A673 (cell line): ENCODE measurements around the gene ZNF784. TPM values are rescaled to one million over a fixed set of nuclear protein-coding genes. Genes with fewer than 3 reads are reported as not detected.

ENCODE experiments used
- BruUV-seq: library from RNA; stranded (reverse); fragments of 400-500 nt; replicated peaks from 2 replicates; lab custom pipeline; 2021; lab: Mats Ljungman, UMichigan
- CTCF ChIA-PET: fragments of 300-600 bp; sonication (Branson Sonifier 250); formaldehyde crosslinking; loops from one replicate; lab custom pipeline; 2022; ENCODE audit warnings: antibody characterized with exemption; lab: Charles Lee
- POLR2A ChIA-PET: fragments of 300-600 bp; sonication (Branson Sonifier 250); formaldehyde crosslinking; loops from one replicate; lab custom pipeline; 2022; ENCODE audit warnings: antibody characterized with exemption; ENCODE audit not compliant: low non-redundant PET; lab: Charles Lee
- DNase-seq: peaks from one replicate; pipeline ENCODE4 v3.0.0-alpha.2; 2015; ENCODE audit warnings: low spot score
- H3K27ac ChIP-seq: fragments of 200-600 bp; sonication (generic); 2 replicates; pipeline ENCODE4 v1.5.1; 2016; ENCODE audit warnings: mixed run types, low read depth, mild to moderate bottlenecking, mixed read lengths, antibody characterized with exemption, low read length; ENCODE audit not compliant: poor library complexity, severe bottlenecking
- H3K27me3 ChIP-seq: fragments of 200-600 bp; sonication (generic); replicated peaks from 2 replicates; pipeline ENCODE4 v1.6.1; 2017; ENCODE audit warnings: mixed run types, low read depth, mild to moderate bottlenecking, mixed read lengths, antibody characterized with exemption, low read length; ENCODE audit not compliant: insufficient read depth, poor library complexity
- H3K36me3 ChIP-seq: fragments of 200-600 bp; sonication (generic); 2 replicates; pipeline ENCODE4 v1.6.1; 2016; ENCODE audit warnings: mixed run types, mild to moderate bottlenecking, mixed read lengths, antibody characterized with exemption, low read length; ENCODE audit not compliant: insufficient read depth, poor library complexity, severe bottlenecking
- H3K4me1 ChIP-seq: fragments of 200-600 bp; sonication (generic); 2 replicates; pipeline ENCODE4 v1.6.1; 2017; ENCODE audit warnings: mixed run types, mild to moderate bottlenecking, mixed read lengths, antibody characterized with exemption, low read length; ENCODE audit not compliant: insufficient read depth, poor library complexity, severe bottlenecking
- H3K4me3 ChIP-seq: fragments of 200-600 bp; sonication (generic); 2 replicates; pipeline ENCODE4 v1.5.1; 2016; ENCODE audit warnings: low read depth, mixed run types, mild to moderate bottlenecking, mixed read lengths, low read length; ENCODE audit not compliant: poor library complexity, severe bottlenecking
- H3K9me3 ChIP-seq: fragments of 200-600 bp; sonication (generic); 2 replicates; pipeline ENCODE4 v1.6.1; 2016; ENCODE audit warnings: mixed run types, low read depth, mild to moderate bottlenecking, mixed read lengths, antibody characterized with exemption, low read length; ENCODE audit not compliant: poor library complexity, severe bottlenecking
- CTCF ChIP-seq: fragments of 300-800, 200-600 bp; sonication (generic); conservative IDR thresholded peaks from 2 replicates; pipeline ENCODE4 v1.5.1; 2017; ENCODE audit warnings: low read depth, mild to moderate bottlenecking, antibody characterized with exemption, low read length, moderate library complexity, mixed read lengths
- EZH2 ChIP-seq: fragments of 200-600 bp; sonication (generic); IDR thresholded peaks from 2 replicates; pipeline ENCODE4 v1.6.1; 2017; ENCODE audit warnings: borderline replicate concordance, low read depth, mild to moderate bottlenecking, mixed read lengths, antibody characterized with exemption, low read length; ENCODE audit not compliant: poor library complexity, severe bottlenecking
- intact Hi-C: fragments of 100-400 bp; cut with micrococcal nuclease; formaldehyde crosslinking; loops from one replicate; pipeline ENCODE4 v1.10.0; 2022; ENCODE audit not compliant: unreplicated experiment
- total RNA-seq: library from RNA; stranded (reverse); gene quantifications from 2 replicates; pipeline ENCODE4 v1.2.3, GENCODE V29; 2021

Gene ZNF784
- total RNA-seq, 1 experiment from 2014 or later, result 7.1 TPM

- peaks cover 59% of the 10 kb centered on the region for H3K36me3 ChIP-seq
- H3K27me3 ChIP-seq, result no peaks in the 10 kb centered on the region
- H3K4me1 ChIP-seq, result peaks cover 48% of the 10 kb centered on the region
- ChIA-PET POLR2A (no interaction called here), CTCF (no interaction called here)
- H3K27ac ChIP-seq, result peak overlapping the region; percentile 78
- intact Hi-C loops, result loop anchor here (2.0 to 10.0 kb wide), 2 partner anchors 13 to 645 kb away; partner anchors contain the start of gene ZSCAN5A
- no peak for TF ChIP-seq EZH2
- H3K9me3 ChIP-seq, result no peaks in the 10 kb centered on the region
- DNase-seq, result no peak
- no peak overlapping the region for H3K4me3 ChIP-seq
- TSS peak; percentile 4 for BruUV-seq
Observed at GRCh38 chr19:55669418-55670279, 45.3 kb upstream of the ZNF784 start.

DNA sequence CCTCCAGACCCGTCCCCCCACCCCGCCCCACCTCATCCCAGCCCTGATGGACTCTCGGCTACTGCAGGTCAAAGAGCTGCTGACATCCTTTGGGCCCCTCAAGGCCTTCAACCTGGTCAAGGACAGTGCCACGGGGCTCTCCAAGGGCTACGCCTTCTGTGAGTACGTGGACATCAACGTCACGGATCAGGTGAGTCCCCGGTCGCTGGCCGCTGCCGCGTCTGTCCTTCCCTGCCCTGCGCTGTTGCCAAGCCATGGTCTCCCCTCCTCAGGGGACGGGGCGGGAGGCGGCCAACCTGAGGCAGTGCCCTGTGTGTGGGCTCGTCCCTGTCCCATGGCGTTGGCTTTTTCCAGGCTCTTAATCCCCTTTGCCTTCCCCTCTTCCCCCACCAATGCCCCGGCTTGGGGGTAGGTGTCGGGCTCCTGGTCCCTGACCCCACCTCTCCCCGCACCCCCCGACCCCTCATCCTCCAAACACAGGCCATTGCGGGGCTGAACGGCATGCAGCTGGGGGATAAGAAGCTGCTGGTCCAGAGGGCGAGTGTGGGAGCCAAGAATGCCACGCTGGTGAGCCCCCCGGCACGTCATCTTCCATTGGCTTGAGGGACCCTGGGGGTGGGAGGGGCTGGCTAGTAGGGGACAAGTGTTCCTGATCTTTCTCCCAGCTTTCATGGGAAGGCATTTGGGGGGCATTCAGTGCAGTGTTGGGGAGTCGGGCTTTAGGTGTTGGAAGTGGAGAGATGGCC is 44.4 kb upstream of the ZNF784 start:
- Histone ChIP-seq H3K36me3 (peaks cover 68% of the 10 kb centered on the region), H3K27ac (no peak overlapping the region), H3K4me3 (no peak overlapping the region), H3K9me3 (no peaks in the 10 kb centered on the region), H3K27me3 (no peaks in the 10 kb centered on the region), H3K4me1 (peaks cover 46% of the 10 kb centered on the region)
- CTCF ChIA-PET, result no interaction called here
- no peak for TF ChIP-seq CTCF
- POLR2A ChIA-PET, result interaction anchor here (0.5 kb wide), 1 partner anchor 33 kb away, joined by 8 read pairs; no protein-coding TSS in a partner anchor
- BruUV-seq, result no TSS peak
- intact Hi-C loops, result no loop called here
- DNase-seq, result no peak

GRCh38 chr19:55667958-55668357 is 43.6 kb upstream of the ZNF784 start:
- Histone ChIP-seq H3K4me1 (peaks cover 38% of the 10 kb centered on the region), H3K9me3 (no peaks in the 10 kb centered on the region), H3K36me3 (peaks cover 72% of the 10 kb centered on the region), H3K4me3 (no peak overlapping the region), H3K27ac (no peak overlapping the region), H3K27me3 (no peaks in the 10 kb centered on the region)
- POLR2A ChIA-PET, result no interaction called here
- BruUV-seq, result no TSS peak
- intact Hi-C loops, result no loop called here
- DNase-seq, result no peak
- TF ChIP-seq CTCF (no peak), EZH2 (no peak)
- CTCF ChIA-PET, result no interaction called here
